Liver (tissue), 9 donors: Measurements from ENCODE around the gene PRH2. TPM values are rescaled to one million over a fixed set of nuclear protein-coding genes. Genes with fewer than 3 reads are reported as not detected.

Experiments used
- DNase-seq: peaks from one replicate; pipeline ENCODE4 v3.0.0-alpha.2; 2017; ENCODE audit warnings: low spot score
- H3K27ac ChIP-seq, 2 donors: one replicate each; pipeline ENCODE4 v1.7.0; 2013; ENCODE audit warnings: inconsistent platforms in 2 of 2, low read length in 2 of 2, control low read depth in 1 of 2, low read depth in 1 of 2, mild to moderate bottlenecking in 1 of 2
- H3K27me3 ChIP-seq, 4 donors: one replicate each; pipeline versions ENCODE4 v1.6.1 to v1.7.0; 2013; ENCODE audit warnings: low read length in 3 of 4, inconsistent platforms in 1 of 4, mild to moderate bottlenecking in 1 of 4, moderate library complexity in 1 of 4; ENCODE audit not compliant: control insufficient read depth in 4 of 4, insufficient read depth in 4 of 4
- H3K36me3 ChIP-seq, 4 donors: one replicate each; pipeline versions ENCODE4 v1.6.1 to v1.7.0; 2013; ENCODE audit warnings: low read length in 3 of 4, mild to moderate bottlenecking in 3 of 4, low read depth in 1 of 4, moderate library complexity in 1 of 4; ENCODE audit not compliant: control insufficient read depth in 4 of 4, insufficient read depth in 3 of 4
- H3K4me1 ChIP-seq, 4 donors: one replicate each; pipeline versions ENCODE4 v1.6.1 to v1.7.0; 2013; ENCODE audit warnings: low read length in 3 of 4, mild to moderate bottlenecking in 3 of 4, moderate library complexity in 1 of 4; ENCODE audit not compliant: control insufficient read depth in 4 of 4, insufficient read depth in 4 of 4
- H3K4me3 ChIP-seq, 3 donors: one replicate each; pipeline versions ENCODE4 v1.6.1 to v1.7.0; 2013; ENCODE audit warnings: low read length in 3 of 3, control low read depth in 1 of 3, low read depth in 1 of 3, mild to moderate bottlenecking in 1 of 3
- H3K9ac ChIP-seq, 2 donors: one replicate each; pipeline ENCODE4 v1.7.0; 2013; ENCODE audit warnings: low read length in 2 of 2, mild to moderate bottlenecking in 2 of 2, moderate library complexity in 2 of 2, control low read depth in 1 of 2, low read depth in 1 of 2
- H3K9me3 ChIP-seq, 4 donors: one replicate each; pipeline versions ENCODE4 v1.6.1 to v1.7.0; 2013; ENCODE audit warnings: low read length in 3 of 4; ENCODE audit not compliant: control insufficient read depth in 4 of 4
- EGR1 ChIP-seq, 2 donors: IDR thresholded peaks; 2 replicates each; pipeline ENCODE4 v1.6.1; 2016 to 2018; ENCODE audit warnings: antibody characterized with exemption in 2 of 2, low read depth in 2 of 2
- FOXA2 ChIP-seq: IDR thresholded peaks from 2 replicates; pipeline ENCODE4 v1.6.1; 2016; ENCODE audit warnings: antibody characterized with exemption
- GABPA ChIP-seq, 2 donors: IDR thresholded peaks in 1 of 2; conservative IDR thresholded peaks in 1 of 2; 2 replicates each; pipeline ENCODE4 v1.6.1; 2016; ENCODE audit warnings: antibody characterized with exemption in 2 of 2, mild to moderate bottlenecking in 1 of 2, moderate library complexity in 1 of 2
- HNF4A ChIP-seq, 2 donors: conservative IDR thresholded peaks; 2 replicates each; pipeline ENCODE4 v1.6.1; 2016; ENCODE audit warnings: antibody characterized with exemption in 2 of 2, mild to moderate bottlenecking in 2 of 2
- JUND ChIP-seq, 2 donors: IDR thresholded peaks; 2 replicates each; pipeline ENCODE4 v1.6.1; 2016; ENCODE audit warnings: antibody characterized with exemption in 2 of 2
- RAD21 ChIP-seq, 2 donors: IDR thresholded peaks; 2 replicates each; pipeline ENCODE4 v1.6.1; 2016; ENCODE audit warnings: antibody characterized with exemption in 2 of 2, mild to moderate bottlenecking in 2 of 2
- RXRA ChIP-seq, 2 donors: IDR thresholded peaks; 2 replicates each; pipeline ENCODE4 v1.6.1; 2017 to 2018; ENCODE audit warnings: antibody characterized with exemption in 2 of 2, mild to moderate bottlenecking in 1 of 2
- SP1 ChIP-seq: IDR thresholded peaks from 2 replicates; pipeline ENCODE4 v1.6.1; 2018; ENCODE audit warnings: antibody characterized with exemption, mild to moderate bottlenecking
- WGBS: extraction: QIAGEN DNeasy Blood & Tissue Kit; methylation state at CpG from one replicate; pipeline ENCODE4 v1.1.7; 2013; 5-methylcytosine and 5-hydroxymethylcytosine counted together
- polyA plus RNA-seq, 2 donors: library from polyadenylated mRNA; stranded (reverse) in 1 of 2; unstranded in 1 of 2; fragments of 200-250 nt in 1 of 2; fragments of >200 nt in 1 of 2; fragmentation: Nextera tagmentation in 1 of 2; extraction: Ambion mirVana in 1 of 2; gene quantifications; one replicate each; pipeline versions ENCODE4 v1.2.1 to v1.2.3, GENCODE V29; 2013 to 2015
- total RNA-seq, 2 donors: library from RNA; depleted of rRNA; stranded (reverse); fragments of >200 nt; gene quantifications; one replicate each; pipeline ENCODE4 v1.2.3, GENCODE V29; 2014
- TF ChIP-seq, protein P1 (sequence below): IDR thresholded peaks from 2 replicates; pipeline ENCODE4 v1.6.1; 2016; ENCODE audit warnings: antibody characterized with exemption, mild to moderate bottlenecking
- TF ChIP-seq, protein P2 (sequence below): fragments of 150-350 bp; IDR thresholded peaks from 2 replicates; pipeline ENCODE4 v1.5.1; 2017; ENCODE audit warnings: improper control_type of control experiment, low read depth, low read length; ENCODE audit not compliant: missing input control
- TF ChIP-seq, protein P3 (sequence below): IDR thresholded peaks from 2 replicates; pipeline ENCODE4 v1.6.1; 2016; ENCODE audit warnings: antibody characterized with exemption
- TF ChIP-seq, protein P4 (sequence below): IDR thresholded peaks from 2 replicates; pipeline ENCODE4 v1.6.1; 2016; ENCODE audit warnings: antibody characterized with exemption
- TF ChIP-seq, protein P5 (sequence below): IDR thresholded peaks from 2 replicates; pipeline ENCODE4 v1.6.1; 2016; ENCODE audit warnings: antibody characterized with exemption
- donor health status: healthy.
- donor health status: healthy.
- donor health status: healthy.
- donor health status: healthy.
- donor health status: healthy.

PRH2 gene
- total and polyA plus RNA-seq, 4 donors, result 0.23 to 0.42 (median 0.40) TPM; not detected in 1

DNA sequence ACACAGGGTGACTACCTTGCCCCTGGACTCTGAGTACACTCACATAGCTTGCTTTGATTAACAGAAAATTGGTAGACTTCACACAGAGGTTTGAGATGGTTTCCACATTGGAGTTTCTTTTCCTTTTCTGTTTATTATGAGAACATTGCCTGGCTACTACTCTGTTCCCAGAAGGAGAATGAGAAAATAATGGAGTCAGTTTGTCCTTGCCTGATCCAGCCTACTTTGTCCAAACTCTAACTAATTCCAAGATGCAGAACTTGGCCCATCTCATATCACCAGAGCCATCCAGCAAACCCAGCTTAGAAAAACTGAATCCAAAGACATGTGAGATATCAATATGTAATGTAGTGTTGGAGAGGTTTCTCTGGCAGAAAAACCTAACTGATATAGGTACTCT, 37.3 kb downstream of the PRH2 start:
- Histone ChIP-seq H3K9ac (no peak overlapping the region), H3K9me3 (no peaks in the 10 kb centered on the region)
- TF ChIP-seq GABPA (IDR thresholded peaks at IDR 0.05 in 1 of 2, conservative IDR thresholded peaks at IDR 0.05 in 1 of 2), result no peak
- no peak for TF ChIP-seq HNF4A (conservative IDR thresholded peaks at IDR 0.05)
- no peak for TF ChIP-seq RXRA (IDR thresholded peaks at IDR 0.05)
- TF ChIP-seq, protein P1, sequence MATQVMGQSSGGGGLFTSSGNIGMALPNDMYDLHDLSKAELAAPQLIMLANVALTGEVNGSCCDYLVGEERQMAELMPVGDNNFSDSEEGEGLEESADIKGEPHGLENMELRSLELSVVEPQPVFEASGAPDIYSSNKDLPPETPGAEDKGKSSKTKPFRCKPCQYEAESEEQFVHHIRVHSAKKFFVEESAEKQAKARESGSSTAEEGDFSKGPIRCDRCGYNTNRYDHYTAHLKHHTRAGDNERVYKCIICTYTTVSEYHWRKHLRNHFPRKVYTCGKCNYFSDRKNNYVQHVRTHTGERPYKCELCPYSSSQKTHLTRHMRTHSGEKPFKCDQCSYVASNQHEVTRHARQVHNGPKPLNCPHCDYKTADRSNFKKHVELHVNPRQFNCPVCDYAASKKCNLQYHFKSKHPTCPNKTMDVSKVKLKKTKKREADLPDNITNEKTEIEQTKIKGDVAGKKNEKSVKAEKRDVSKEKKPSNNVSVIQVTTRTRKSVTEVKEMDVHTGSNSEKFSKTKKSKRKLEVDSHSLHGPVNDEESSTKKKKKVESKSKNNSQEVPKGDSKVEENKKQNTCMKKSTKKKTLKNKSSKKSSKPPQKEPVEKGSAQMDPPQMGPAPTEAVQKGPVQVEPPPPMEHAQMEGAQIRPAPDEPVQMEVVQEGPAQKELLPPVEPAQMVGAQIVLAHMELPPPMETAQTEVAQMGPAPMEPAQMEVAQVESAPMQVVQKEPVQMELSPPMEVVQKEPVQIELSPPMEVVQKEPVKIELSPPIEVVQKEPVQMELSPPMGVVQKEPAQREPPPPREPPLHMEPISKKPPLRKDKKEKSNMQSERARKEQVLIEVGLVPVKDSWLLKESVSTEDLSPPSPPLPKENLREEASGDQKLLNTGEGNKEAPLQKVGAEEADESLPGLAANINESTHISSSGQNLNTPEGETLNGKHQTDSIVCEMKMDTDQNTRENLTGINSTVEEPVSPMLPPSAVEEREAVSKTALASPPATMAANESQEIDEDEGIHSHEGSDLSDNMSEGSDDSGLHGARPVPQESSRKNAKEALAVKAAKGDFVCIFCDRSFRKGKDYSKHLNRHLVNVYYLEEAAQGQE, result no peak
- no peak for TF ChIP-seq RAD21 (IDR thresholded peaks at IDR 0.05)
- TF ChIP-seq EGR1 (IDR thresholded peaks at IDR 0.05; ENCODE audit: low read depth in 2 of 2), result no peak
- no peak for TF ChIP-seq SP1
- TF ChIP-seq, protein P2, sequence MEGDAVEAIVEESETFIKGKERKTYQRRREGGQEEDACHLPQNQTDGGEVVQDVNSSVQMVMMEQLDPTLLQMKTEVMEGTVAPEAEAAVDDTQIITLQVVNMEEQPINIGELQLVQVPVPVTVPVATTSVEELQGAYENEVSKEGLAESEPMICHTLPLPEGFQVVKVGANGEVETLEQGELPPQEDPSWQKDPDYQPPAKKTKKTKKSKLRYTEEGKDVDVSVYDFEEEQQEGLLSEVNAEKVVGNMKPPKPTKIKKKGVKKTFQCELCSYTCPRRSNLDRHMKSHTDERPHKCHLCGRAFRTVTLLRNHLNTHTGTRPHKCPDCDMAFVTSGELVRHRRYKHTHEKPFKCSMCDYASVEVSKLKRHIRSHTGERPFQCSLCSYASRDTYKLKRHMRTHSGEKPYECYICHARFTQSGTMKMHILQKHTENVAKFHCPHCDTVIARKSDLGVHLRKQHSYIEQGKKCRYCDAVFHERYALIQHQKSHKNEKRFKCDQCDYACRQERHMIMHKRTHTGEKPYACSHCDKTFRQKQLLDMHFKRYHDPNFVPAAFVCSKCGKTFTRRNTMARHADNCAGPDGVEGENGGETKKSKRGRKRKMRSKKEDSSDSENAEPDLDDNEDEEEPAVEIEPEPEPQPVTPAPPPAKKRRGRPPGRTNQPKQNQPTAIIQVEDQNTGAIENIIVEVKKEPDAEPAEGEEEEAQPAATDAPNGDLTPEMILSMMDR, result no peak
- TF ChIP-seq, protein P3, sequence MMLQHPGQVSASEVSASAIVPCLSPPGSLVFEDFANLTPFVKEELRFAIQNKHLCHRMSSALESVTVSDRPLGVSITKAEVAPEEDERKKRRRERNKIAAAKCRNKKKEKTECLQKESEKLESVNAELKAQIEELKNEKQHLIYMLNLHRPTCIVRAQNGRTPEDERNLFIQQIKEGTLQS, result no peak
- TF ChIP-seq, protein P4, sequence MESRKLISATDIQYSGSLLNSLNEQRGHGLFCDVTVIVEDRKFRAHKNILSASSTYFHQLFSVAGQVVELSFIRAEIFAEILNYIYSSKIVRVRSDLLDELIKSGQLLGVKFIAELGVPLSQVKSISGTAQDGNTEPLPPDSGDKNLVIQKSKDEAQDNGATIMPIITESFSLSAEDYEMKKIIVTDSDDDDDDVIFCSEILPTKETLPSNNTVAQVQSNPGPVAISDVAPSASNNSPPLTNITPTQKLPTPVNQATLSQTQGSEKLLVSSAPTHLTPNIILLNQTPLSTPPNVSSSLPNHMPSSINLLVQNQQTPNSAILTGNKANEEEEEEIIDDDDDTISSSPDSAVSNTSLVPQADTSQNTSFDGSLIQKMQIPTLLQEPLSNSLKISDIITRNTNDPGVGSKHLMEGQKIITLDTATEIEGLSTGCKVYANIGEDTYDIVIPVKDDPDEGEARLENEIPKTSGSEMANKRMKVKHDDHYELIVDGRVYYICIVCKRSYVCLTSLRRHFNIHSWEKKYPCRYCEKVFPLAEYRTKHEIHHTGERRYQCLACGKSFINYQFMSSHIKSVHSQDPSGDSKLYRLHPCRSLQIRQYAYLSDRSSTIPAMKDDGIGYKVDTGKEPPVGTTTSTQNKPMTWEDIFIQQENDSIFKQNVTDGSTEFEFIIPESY, result no peak
- no peak for TF ChIP-seq FOXA2

DNA sequence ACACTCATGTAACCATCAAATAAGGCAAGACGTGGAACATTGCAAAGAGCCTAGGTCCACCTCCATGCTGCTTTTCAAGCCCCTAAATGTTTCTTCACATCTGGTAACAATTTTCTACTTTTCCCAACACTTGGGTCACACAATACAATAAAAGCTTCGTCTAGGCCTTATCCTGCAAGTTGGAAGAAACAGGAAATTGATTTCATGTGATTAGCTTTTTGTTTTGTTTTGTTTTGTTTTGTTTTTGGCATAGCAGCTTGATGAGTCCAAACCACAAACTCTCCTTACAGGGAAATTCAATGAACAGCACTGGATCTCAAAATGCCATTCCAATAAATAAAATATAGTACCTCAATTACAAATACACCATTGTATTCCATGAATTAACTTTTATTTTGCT, 38.4 kb downstream of the PRH2 start:
- no peak overlapping the region for H3K9ac ChIP-seq
- no peak overlapping the region for H3K4me3 ChIP-seq
- no peaks in the 10 kb centered on the region for H3K36me3 ChIP-seq
- no peak for TF ChIP-seq RAD21 (IDR thresholded peaks at IDR 0.05)
- TF ChIP-seq FOXA2, result no peak
- TF ChIP-seq, protein P5, sequence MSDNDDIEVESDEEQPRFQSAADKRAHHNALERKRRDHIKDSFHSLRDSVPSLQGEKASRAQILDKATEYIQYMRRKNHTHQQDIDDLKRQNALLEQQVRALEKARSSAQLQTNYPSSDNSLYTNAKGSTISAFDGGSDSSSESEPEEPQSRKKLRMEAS, result no peak
- no peak for TF ChIP-seq JUND (IDR thresholded peaks at IDR 0.05)
- TF ChIP-seq, protein P3, result no peak
- no peak for TF ChIP-seq EGR1 (IDR thresholded peaks at IDR 0.05; ENCODE audit: low read depth in 2 of 2)
- H3K4me1 ChIP-seq, result peaks cover 0 to 5% (median 3%) of the 10 kb centered on the region in 4 donors
- WGBS, result 83% methylated on average over 2 of the region's 2 CpGs
- no peak for DNase-seq
- no peaks in the 10 kb centered on the region for H3K9me3 ChIP-seq
- H3K27ac ChIP-seq, result no peak overlapping the region
- no peaks in the 10 kb centered on the region for H3K27me3 ChIP-seq

More for the DNA sequence above, 37.3 kb downstream of the PRH2 start:
- Histone ChIP-seq H3K36me3 (no peaks in the 10 kb centered on the region), H3K27me3 (no peaks in the 10 kb centered on the region), H3K4me1 (peaks cover 0 to 5% (median 3%) of the 10 kb centered on the region in 4 donors), H3K4me3 (no peak overlapping the region), H3K27ac (no peak overlapping the region)
- no peak for DNase-seq
